ENCODE results near the gene DCC. TPM values are rescaled to one million over a fixed set of nuclear protein-coding genes. Genes with fewer than 3 reads are reported as not detected.
"Not testable (repeated sequence)": the region's sequence is repeated elsewhere in the genome, so short reads cannot be mapped to it uniquely, and the experiment has no call there.

DCC gene
- total and polyA plus RNA-seq, 2 experiments from 2014 or later, result not detected

DNA sequence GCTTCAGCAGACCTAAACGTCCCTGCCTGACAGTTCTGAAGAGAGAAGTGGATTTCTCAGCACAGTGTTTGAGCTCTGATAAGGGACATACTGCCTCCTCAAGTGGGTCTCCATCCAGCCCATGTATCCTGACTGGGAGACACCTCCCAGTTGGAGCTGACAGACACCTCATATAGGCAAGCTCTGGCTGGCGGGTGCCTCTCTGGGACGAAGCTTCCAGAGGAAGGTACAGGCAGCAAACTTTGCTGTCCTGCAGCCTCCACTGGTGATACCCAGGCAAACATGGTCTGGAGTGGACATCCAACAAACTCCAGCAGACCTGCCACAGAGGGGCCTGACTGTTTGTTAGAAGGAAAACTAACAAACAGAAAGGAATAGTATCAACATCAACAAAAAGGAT lies 1156.0 kb downstream of the DCC start:
- H3K9me2 ChIP-seq (ENCODE audit: insufficient read depth), result no peaks in the 10 kb centered on the region
- H3F3A ChIP-seq (ENCODE audit: insufficient read depth), result no peaks in the 10 kb centered on the region
- H3K36me3 ChIP-seq (ENCODE audit: low read depth), result no peaks in the 10 kb centered on the region
- H2AFZ ChIP-seq, result no peak overlapping the region
- no peak overlapping the region for H3K27ac ChIP-seq
- H3K9ac ChIP-seq, result no peak overlapping the region
- no peak overlapping the region for H3K4me3 ChIP-seq
- no peaks in the 10 kb centered on the region for H3K4me1 ChIP-seq (ENCODE audit: insufficient read depth)
- no peaks in the 10 kb centered on the region for H4K20me1 ChIP-seq (ENCODE audit: insufficient read depth)
- H3K79me2 ChIP-seq (ENCODE audit: insufficient read depth), result no peaks in the 10 kb centered on the region
- no peaks in the 10 kb centered on the region for H3K27me3 ChIP-seq (replicated peaks; ENCODE audit: insufficient read depth)
- TF ChIP-seq EZH2 (IDR thresholded peaks at IDR 0.05; ENCODE audit: insufficient read depth, poor library complexity, severe bottlenecking) (no peak), EZH2phosphoT487 (IDR thresholded peaks at IDR 0.05; ENCODE audit: insufficient read depth, low read depth) (no peak)
- WGBS, 2 experiments (ENCODE audit: low coverage in 1 of 2, low lambda C conversion rate in 2 of 2, missing lambda C conversion rate in 2 of 2), result 16 to 28% methylated on average over 3 of the region's 3 CpGs
- no peak for DNase-seq
- H3K4me2 ChIP-seq (ENCODE audit: unreplicated experiment), result no peak overlapping the region
- in situ Hi-C loops (cut with MboI), result no loop called here
- H3K9me3 ChIP-seq (ENCODE audit: low read depth), result no peaks in the 10 kb centered on the region

DNA sequence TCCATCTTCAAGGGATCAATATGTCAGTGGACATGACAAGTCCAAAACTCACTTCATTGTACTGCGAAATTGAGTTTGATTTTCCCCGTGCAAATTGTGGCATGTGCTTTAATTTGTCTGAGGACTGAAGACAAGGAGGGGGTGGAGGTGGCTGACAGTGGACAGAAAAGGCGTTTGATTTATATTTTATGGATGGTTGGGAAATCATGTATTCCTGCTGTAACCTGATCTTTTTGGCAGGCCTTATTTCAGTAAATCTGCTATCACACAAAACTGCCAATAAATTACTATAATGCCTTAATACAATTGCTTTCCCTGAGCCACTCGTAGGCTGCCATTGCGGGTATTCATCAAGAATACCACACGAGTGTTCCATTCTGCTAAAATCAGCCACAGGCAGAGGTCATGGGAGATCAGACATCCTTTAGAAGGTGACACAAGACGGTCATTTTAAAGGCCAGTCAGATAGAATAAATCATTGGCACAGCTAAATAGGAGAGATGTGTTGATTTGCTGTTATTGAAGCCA lies 1164.0 kb downstream of the DCC start:
- DNase-seq, result no peak
- Histone ChIP-seq H3F3A (ENCODE audit: insufficient read depth) (no peaks in the 10 kb centered on the region), H3K27ac (no peak overlapping the region), H3K4me2 (ENCODE audit: unreplicated experiment) (no peak overlapping the region), H3K9me3 (ENCODE audit: low read depth) (no peaks in the 10 kb centered on the region), H3K36me3 (ENCODE audit: low read depth) (no peaks in the 10 kb centered on the region), H2AFZ (no peak overlapping the region), H3K4me1 (ENCODE audit: insufficient read depth) (no peaks in the 10 kb centered on the region), H3K9ac (no peak overlapping the region), H3K9me2 (ENCODE audit: insufficient read depth) (no peaks in the 10 kb centered on the region), H3K79me2 (ENCODE audit: insufficient read depth) (no peaks in the 10 kb centered on the region), H3K4me3 (no peak overlapping the region), H3K27me3 (replicated peaks; ENCODE audit: insufficient read depth) (no peaks in the 10 kb centered on the region), H4K20me1 (ENCODE audit: insufficient read depth) (no peaks in the 10 kb centered on the region)
- TF ChIP-seq EZH2phosphoT487 (IDR thresholded peaks at IDR 0.05; ENCODE audit: insufficient read depth, low read depth), result no peak
- TF ChIP-seq EZH2 (IDR thresholded peaks at IDR 0.05; ENCODE audit: insufficient read depth, poor library complexity, severe bottlenecking), result no peak
- in situ Hi-C loops (cut with MboI), result no loop called here
- WGBS, 2 experiments (ENCODE audit: low coverage in 1 of 2, low lambda C conversion rate in 2 of 2, missing lambda C conversion rate in 2 of 2), result 17 to 20% methylated on average over 7 of the region's 7 CpGs

- Histone ChIP-seq H4K20me1 (ENCODE audit: insufficient read depth) (no peaks in the 10 kb centered on the region), H3K79me2 (ENCODE audit: insufficient read depth) (no peaks in the 10 kb centered on the region), H3K27ac (no peak overlapping the region), H3K27me3 (replicated peaks; ENCODE audit: insufficient read depth) (no peaks in the 10 kb centered on the region), H3K4me2 (ENCODE audit: unreplicated experiment) (no peak overlapping the region), H3K9ac (no peak overlapping the region), H2AFZ (no peak overlapping the region), H3F3A (ENCODE audit: insufficient read depth) (no peaks in the 10 kb centered on the region), H3K4me1 (ENCODE audit: insufficient read depth) (no peaks in the 10 kb centered on the region), H3K4me3 (no peak overlapping the region), H3K36me3 (ENCODE audit: low read depth) (no peaks in the 10 kb centered on the region), H3K9me2 (ENCODE audit: insufficient read depth) (no peaks in the 10 kb centered on the region), H3K9me3 (ENCODE audit: low read depth) (no peaks in the 10 kb centered on the region)
- 17 to 22% methylated on average over 3 of the region's 3 CpGs for WGBS, 2 experiments (ENCODE audit: low coverage in 1 of 2, low lambda C conversion rate in 2 of 2, missing lambda C conversion rate in 2 of 2)
- no peak for DNase-seq
- TF ChIP-seq EZH2 (IDR thresholded peaks at IDR 0.05; ENCODE audit: insufficient read depth, poor library complexity, severe bottlenecking), result no peak
- no peak for TF ChIP-seq EZH2phosphoT487 (IDR thresholded peaks at IDR 0.05; ENCODE audit: insufficient read depth, low read depth)
- in situ Hi-C loops (cut with MboI), result no loop called here
These were observed 1168.5 kb downstream of the DCC start for GRCh38 chr18:53508529-53508928.

GRCh38 chr18:53509886-53510285 lies 1169.9 kb downstream of the DCC start:
- Histone ChIP-seq H3K4me3 (no peak overlapping the region), H3K9me2 (ENCODE audit: insufficient read depth) (no peaks in the 10 kb centered on the region), H3K79me2 (ENCODE audit: insufficient read depth) (no peaks in the 10 kb centered on the region), H3F3A (ENCODE audit: insufficient read depth) (no peaks in the 10 kb centered on the region), H3K9ac (no peak overlapping the region), H3K4me2 (ENCODE audit: unreplicated experiment) (no peak overlapping the region), H4K20me1 (ENCODE audit: insufficient read depth) (no peaks in the 10 kb centered on the region), H3K9me3 (ENCODE audit: low read depth) (no peaks in the 10 kb centered on the region), H3K27me3 (replicated peaks; ENCODE audit: insufficient read depth) (no peaks in the 10 kb centered on the region), H3K4me1 (ENCODE audit: insufficient read depth) (no peaks in the 10 kb centered on the region), H2AFZ (no peak overlapping the region), H3K36me3 (ENCODE audit: low read depth) (no peaks in the 10 kb centered on the region), H3K27ac (no peak overlapping the region)
- DNase-seq, result no peak
- WGBS, 2 experiments (ENCODE audit: low coverage in 1 of 2, low lambda C conversion rate in 2 of 2, missing lambda C conversion rate in 2 of 2), result 28 to 35% methylated on average over 2 of the region's 2 CpGs
- TF ChIP-seq EZH2 (IDR thresholded peaks at IDR 0.05; ENCODE audit: insufficient read depth, poor library complexity, severe bottlenecking) (no peak), EZH2phosphoT487 (IDR thresholded peaks at IDR 0.05; ENCODE audit: insufficient read depth, low read depth) (no peak)
- in situ Hi-C loops (cut with MboI), result no loop called here

DNA sequence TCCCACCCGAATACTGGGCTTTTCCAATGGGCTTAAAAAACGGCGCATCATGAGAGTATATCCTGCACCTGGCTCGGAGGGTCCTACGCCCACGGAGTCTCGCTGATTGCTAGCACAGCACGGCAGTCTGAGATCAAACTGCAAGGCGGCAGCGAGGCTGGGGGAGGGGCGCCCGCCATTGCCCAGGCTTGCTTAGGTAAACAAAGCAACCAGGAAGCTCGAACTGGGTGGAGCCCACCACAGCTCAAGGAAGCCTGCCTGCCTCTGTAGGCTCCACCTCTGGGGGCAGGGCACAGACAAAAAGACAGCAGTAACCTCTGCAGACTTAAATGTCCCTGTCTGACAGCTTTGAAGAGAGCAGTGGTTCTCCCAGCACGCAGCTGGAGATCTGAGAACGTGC lies 1171.7 kb downstream of the DCC start:
- WGBS, 2 experiments (ENCODE audit: low coverage in 1 of 2, low lambda C conversion rate in 2 of 2, missing lambda C conversion rate in 2 of 2), result 57 to 60% methylated on average over 14 of the region's 15 CpGs
- H3K9me2 ChIP-seq (ENCODE audit: insufficient read depth); H3K4me2 ChIP-seq (ENCODE audit: unreplicated experiment); DNase-seq; H3F3A ChIP-seq (ENCODE audit: insufficient read depth); H4K20me1 ChIP-seq (ENCODE audit: insufficient read depth); H3K4me1 ChIP-seq (ENCODE audit: insufficient read depth); H2AFZ ChIP-seq; H3K79me2 ChIP-seq (ENCODE audit: insufficient read depth); H3K9me3 ChIP-seq (ENCODE audit: low read depth); H3K9ac ChIP-seq; in situ Hi-C loops (cut with MboI); H3K27ac ChIP-seq; H3K27me3 ChIP-seq (replicated peaks; ENCODE audit: insufficient read depth); H3K36me3 ChIP-seq (ENCODE audit: low read depth); H3K4me3 ChIP-seq: not testable (repeated sequence)
